HepG2 (cell line): ENCODE measurements around the gene OR1I1. TPM values are rescaled to one million over a fixed set of nuclear protein-coding genes. Genes with fewer than 3 reads are reported as not detected.

ENCODE experiments used
- ATAC-seq: fragments of 200-7000 bp; cut with Tn5 transposase; 3 replicates; pipeline ENCODE4 v1.9.1; 2020; ENCODE audit warnings: mild to moderate bottlenecking, moderate library complexity
- BruUV-seq: library from RNA; stranded (reverse); fragments of 400-500 nt; replicated peaks from 2 replicates; lab custom pipeline; 2021; lab: Mats Ljungman, UMichigan
- CTCF ChIA-PET: fragments of 300-600 bp; formaldehyde crosslinking; extraction: SDS; loops from one replicate; lab custom pipeline; 2021; ENCODE audit warnings: low total read pairs, inconsistent platforms, low intra/inter-chr PET ratio; lab: Yijun Ruan, JAX
- POLR2A ChIA-PET: fragments of 350-600 bp; sonication (Branson Sonifier 250); formaldehyde crosslinking; loops from one replicate; lab custom pipeline; 2020; ENCODE audit warnings: antibody characterized with exemption, inconsistent platforms; lab: Yijun Ruan, JAX
- DNase-seq: peaks from one replicate; pipeline ENCODE4 v3.0.0-alpha.2; 2015; ENCODE audit warnings: low spot score
- FAIRE-seq: peaks from 3 replicates; lab custom pipeline; 2011; peaks lifted over from hg19 to GRCh38; lab: Jason Lieb, UNC
- H2AFZ ChIP-seq: one replicate; pipeline ENCODE4 v1.6.1; 2011; ENCODE audit warnings: low read length, inconsistent platforms
- H3K27ac ChIP-seq: fragments of 300-600 bp; 3 replicates; pipeline ENCODE4 v1.8.0; 2011; ENCODE audit warnings: mixed run types, mild to moderate bottlenecking, mixed read lengths, low read length, inconsistent platforms; ENCODE audit not compliant: insufficient read depth; ENCODE audit errors: extremely low read length
- H3K27me3 ChIP-seq, 2 experiments: fragments of 200-600 bp in 1 of 2; 2 replicates in 1 of 2; 3 replicates in 1 of 2; pipeline versions ENCODE4 v1.6.0 to v1.8.0; 2011; ENCODE audit warnings: low read length in 2 of 2, mild to moderate bottlenecking in 2 of 2, moderate library complexity in 2 of 2, inconsistent platforms in 1 of 2; ENCODE audit not compliant: insufficient read depth in 2 of 2, control insufficient read depth in 1 of 2
- H3K36me3 ChIP-seq, 2 experiments: fragments of 200-600 bp in 1 of 2; replicated peaks in 1 of 2; 2 replicates in 1 of 2; 3 replicates in 1 of 2; pipeline versions ENCODE4 v1.5.1 to v1.8.0; 2011; ENCODE audit warnings: low read length in 2 of 2, inconsistent platforms in 1 of 2; ENCODE audit not compliant: insufficient read depth in 2 of 2, control insufficient read depth in 1 of 2
- H3K4me1 ChIP-seq: 2 replicates; pipeline ENCODE4 v1.5.1; 2012; ENCODE audit warnings: low read length, inconsistent platforms; ENCODE audit not compliant: insufficient read depth
- H3K4me2 ChIP-seq: 2 replicates; pipeline ENCODE4 v1.6.0; 2011; ENCODE audit warnings: low read depth, low read length, inconsistent platforms
- H3K4me3 ChIP-seq, 3 experiments: fragments of 200-600 bp in 1 of 3; sonication (generic), shearing (Covaris generic) in 1 of 3; replicated peaks in 1 of 3; 2 replicates each; pipeline ENCODE4 v1.5.1; 2011 to 2016; ENCODE audit warnings: low read length in 3 of 3, inconsistent platforms in 2 of 3, low read depth in 2 of 3, mild to moderate bottlenecking in 2 of 3, control low read depth in 1 of 3, mixed read lengths in 1 of 3; ENCODE audit not compliant: insufficient read depth in 1 of 3
- H3K79me2 ChIP-seq: one replicate; pipeline ENCODE4 v1.6.1; 2011; ENCODE audit warnings: low read length, inconsistent platforms; ENCODE audit not compliant: insufficient read depth
- H3K9ac ChIP-seq: 2 replicates; pipeline ENCODE4 v1.6.0; 2011; ENCODE audit warnings: mild to moderate bottlenecking, low read depth, low read length, inconsistent platforms; ENCODE audit not compliant: insufficient read depth
- H3K9me3 ChIP-seq: 2 replicates; pipeline ENCODE4 v1.5.1; 2012; ENCODE audit warnings: mild to moderate bottlenecking, low read length
- H4K20me1 ChIP-seq: 2 replicates; pipeline ENCODE4 v1.6.0; 2011; ENCODE audit warnings: inconsistent platforms, mild to moderate bottlenecking, low read length, moderate library complexity; ENCODE audit not compliant: insufficient read depth
- AGO2 ChIP-seq: fragments of 200-400 bp; formaldehyde crosslinking; optimal IDR thresholded peaks from 2 replicates; pipeline ENCODE3; 2017; ENCODE audit warnings: mild to moderate bottlenecking, low read depth, low read length, moderate library complexity
- MED8 ChIP-seq: sonication (generic); formaldehyde crosslinking; IDR thresholded peaks from 2 replicates; pipeline ENCODE4 v1.8.1; 2023; ENCODE audit warnings: mild to moderate bottlenecking, missing genetic modification reagents; ENCODE audit not compliant: insufficient replicate concordance
- POLR2AphosphoS2 ChIP-seq: IDR thresholded peaks from 2 replicates; pipeline ENCODE4 v1.6.1; 2011; ENCODE audit warnings: low read depth, low read length, improper control_type of control experiment
- RBFOX2 ChIP-seq: fragments of 200-400 bp; formaldehyde crosslinking; IDR thresholded peaks from 2 replicates; pipeline ENCODE4 v1.6.1; 2017; ENCODE audit warnings: low read depth, mild to moderate bottlenecking, low read length
- ZC3H13 ChIP-seq: sonication (generic); formaldehyde crosslinking; IDR thresholded peaks from 2 replicates; pipeline ENCODE4 v1.8.1; 2023; ENCODE audit warnings: mild to moderate bottlenecking, missing genetic modification reagents, moderate library complexity
- ZNF446 ChIP-seq: sonication (generic); formaldehyde crosslinking; IDR thresholded peaks from 2 replicates; pipeline ENCODE4 v1.5.0; 2020; ENCODE audit warnings: mild to moderate bottlenecking, missing genetic modification reagents
- ZNF513 ChIP-seq: sonication (generic); formaldehyde crosslinking; conservative IDR thresholded peaks from 2 replicates; pipeline ENCODE4 v1.5.0; 2020; ENCODE audit warnings: missing genetic modification reagents
- ZNF570 ChIP-seq: sonication (generic); formaldehyde crosslinking; IDR thresholded peaks from 2 replicates; pipeline ENCODE4 v1.4.0; 2020; ENCODE audit warnings: mild to moderate bottlenecking, missing genetic modification reagents, borderline replicate concordance
- ZNF616 ChIP-seq: sonication (generic); formaldehyde crosslinking; IDR thresholded peaks from 2 replicates; pipeline ENCODE4 v1.5.0; 2020; ENCODE audit warnings: low read depth, mild to moderate bottlenecking, missing genetic modification reagents
- ZNF687 ChIP-seq: sonication (generic); formaldehyde crosslinking; IDR thresholded peaks from 2 replicates; pipeline ENCODE4 v1.5.1; 2020; ENCODE audit warnings: mild to moderate bottlenecking, missing genetic modification reagents, moderate library complexity
- ZNF709 ChIP-seq: sonication (generic); formaldehyde crosslinking; IDR thresholded peaks from 2 replicates; pipeline ENCODE4 v1.5.0; 2020; ENCODE audit warnings: mild to moderate bottlenecking, missing genetic modification reagents
- ZNF792 ChIP-seq: IDR thresholded peaks from 2 replicates; pipeline ENCODE4 v1.6.1; 2016
- WGBS: methylation state at CpG from one replicate; pipeline ENCODE4 v1.1.6; 2017; ENCODE audit warnings: low lambda C conversion rate; 5-methylcytosine and 5-hydroxymethylcytosine counted together
- in situ Hi-C: cut with HindIII; loops from 2 replicates; pipeline ENCODE4 v1.10.0; 2017; ENCODE audit warnings: low pct_unique_long_range_greater_than_20kb; ENCODE audit not compliant: extremely low pct_ligation_motif_present
- intact Hi-C: fragments of 100-400 bp; cut with micrococcal nuclease; formaldehyde crosslinking; loops from one replicate; pipeline ENCODE4 v1.10.0; 2022; ENCODE audit not compliant: unreplicated experiment
- polyA plus RNA-seq, 8 experiments: library from polyadenylated mRNA; depleted of rRNA in 3 of 8; stranded (reverse) in 7 of 8; unstranded in 1 of 8; fragments of >200 nt; fragmentation: Illumina TruSeq in 4 of 8; extraction: Trizol in 4 of 8; gene quantifications; 2 replicates each; pipeline versions ENCODE4 v1.2.1 to v1.2.3, GENCODE V29; 2011 to 2016; ENCODE audit warnings: low read depth in 4 of 8, missing spikeins in 1 of 8, mixed read lengths in 1 of 8; ENCODE audit not compliant: insufficient read depth in 1 of 8
- total RNA-seq, 5 experiments: library from RNA; depleted of rRNA; stranded (reverse); fragments of >200 nt; fragmentation: Illumina TruSeq; extraction: Trizol; gene quantifications; 2 replicates each; pipeline ENCODE4 v1.2.3, GENCODE V29; 2016; ENCODE audit warnings: low read depth in 1 of 5

The OR1I1 gene
- total and polyA plus RNA-seq, 2 of the 13 experiments (the other 11 are each of a cell fraction or from before 2014, with no cell fraction given): not detected

DNA sequence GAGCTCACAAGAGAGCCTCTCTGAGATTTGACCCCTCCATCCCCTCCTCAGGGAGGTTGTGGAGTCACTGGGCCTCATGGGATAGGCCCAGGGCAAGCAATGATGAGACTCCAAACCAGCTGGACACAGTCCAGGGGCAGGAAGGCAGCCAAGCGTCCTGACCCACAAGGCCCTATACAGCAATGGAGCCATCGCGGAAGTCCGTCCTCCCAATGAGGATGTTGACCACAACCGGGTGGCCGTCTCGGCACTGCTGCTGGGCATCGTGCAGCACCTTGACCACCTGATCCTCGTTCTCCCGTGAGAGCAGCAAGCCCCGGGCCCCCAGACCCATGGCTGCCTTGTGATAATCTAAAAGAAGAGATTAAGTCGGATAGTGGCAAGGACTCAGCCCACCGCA is 33.1 kb downstream of the OR1I1 start (continued):
- TF ChIP-seq ZNF616 (CRISPR knock-in tag): no peak
- TF ChIP-seq ZNF709 (CRISPR knock-in tag): no peak
- no peak for TF ChIP-seq ZNF513 (CRISPR knock-in tag)
- TF ChIP-seq, all 625 proteins: peak for 2

- H3K27ac ChIP-seq: no peak overlapping the region
- in situ Hi-C loops: no loop called here
- FAIRE-seq (no peak), DNase-seq (no peak), ATAC-seq (no peak)
- H3K36me3 ChIP-seq: peaks cover 43 to 75% of the 10 kb centered on the region in 2 experiments
- TF ChIP-seq RBFOX2 (peak; percentile 42; the same call in 1 of the 2 replicates), ZNF570 (CRISPR knock-in tag) (no peak), MED8 (CRISPR knock-in tag) (no peak), POLR2AphosphoS2 (0 out of 2 replicates have a peak, but pooled peaks have one; percentile 6), ZC3H13 (CRISPR knock-in tag) (peak; percentile 65; the same call in 1 of the 2 replicates), ZNF687 (CRISPR knock-in tag) (peak; percentile 3; the same call in 1 of the 2 replicates), ZNF446 (no peak), AGO2 (peak; percentile 90), ZNF792 (CRISPR knock-in tag) (no peak)
- no peak overlapping the region for H3K4me3 ChIP-seq
- H3K9me3 ChIP-seq: no peaks in the 10 kb centered on the region
- no peak overlapping the region for H3K4me2 ChIP-seq
- ChIA-PET CTCF (no interaction called here), POLR2A (interaction anchor here (0.6 to 1.9 kb wide), 2 partner anchors 9 to 10 kb away, joined by 3 to 9 read pairs; a partner anchor contains a TSS)
- peaks cover 7% of the 10 kb centered on the region for H3K4me1 ChIP-seq
- no peaks in the 10 kb centered on the region for H4K20me1 ChIP-seq
- intact Hi-C loops: no loop called here
- H2AFZ ChIP-seq: no peak overlapping the region
- no peaks in the 10 kb centered on the region for H3K27me3 ChIP-seq
- no peak overlapping the region for H3K9ac ChIP-seq
- WGBS: 96% methylated on average over 8 of the region's 23 CpGs
- BruUV-seq: no TSS peak
- H3K79me2 ChIP-seq: no peaks in the 10 kb centered on the region
These were observed 34.0 kb downstream of the OR1I1 start for GRCh38 chr19:15115762-15116615.
